GM12878 (cell line): ENCODE measurements around the gene SH2D7. TPM values are rescaled to one million over a fixed set of nuclear protein-coding genes. Genes with fewer than 3 reads are reported as not detected.

Experiments used
- ATAC-seq: fragments of 200-7000 bp; cut with Tn5 transposase; 3 replicates; pipeline ENCODE4 v1.9.1; 2020; ENCODE audit warnings: mild to moderate bottlenecking, moderate library complexity
- BruUV-seq: library from RNA; stranded (reverse); fragments of 400-500 nt; replicated peaks from 2 replicates; lab custom pipeline; 2021; lab: Mats Ljungman, UMichigan
- CTCF ChIA-PET: fragments of 300-600 bp; sonication (Branson Sonifier 250); formaldehyde crosslinking; extraction: SDS; loops from one replicate; lab custom pipeline; 2021; ENCODE audit warnings: inconsistent platforms; lab: Yijun Ruan, JAX
- POLR2A ChIA-PET: fragments of 350-600 bp; formaldehyde crosslinking; extraction: SDS; loops from one replicate; lab custom pipeline; 2021; ENCODE audit warnings: inconsistent platforms; lab: Charles Lee
- RAD21 ChIA-PET: fragments of 300-600 bp; sonication (Branson Sonifier 250); formaldehyde crosslinking; loops from one replicate; lab custom pipeline; 2023; ENCODE audit warnings: antibody characterized with exemption; ENCODE audit not compliant: unreplicated experiment; lab: Charles Lee
- SMC1A ChIA-PET: fragments of 300-600 bp; sonication (Branson Sonifier 250); formaldehyde crosslinking; loops from one replicate; lab custom pipeline; 2023; ENCODE audit not compliant: unreplicated experiment, uncharacterized antibody; lab: Charles Lee
- DNase-seq: peaks from one replicate; pipeline ENCODE4 v3.0.0-alpha.2; 2011; ENCODE audit warnings: low read depth, low spot score
- FAIRE-seq: peaks from 3 replicates; lab custom pipeline; 2011; peaks lifted over from hg19 to GRCh38; lab: Jason Lieb, UNC
- H2AFZ ChIP-seq: 2 replicates; pipeline ENCODE4 v1.6.0; 2011; ENCODE audit warnings: low read depth, low read length, control low read depth; ENCODE audit not compliant: control insufficient read depth
- H3K27ac ChIP-seq: 2 replicates; pipeline ENCODE4 v1.5.1; 2011; ENCODE audit warnings: control low read depth; ENCODE audit not compliant: control insufficient read depth, insufficient read depth
- H3K27me3 ChIP-seq, 2 experiments: replicated peaks in 1 of 2; 2 replicates each; pipeline versions ENCODE4 v1.6.0 to v1.6.1; 2011; ENCODE audit warnings: low read length in 1 of 2; ENCODE audit not compliant: control insufficient read depth in 2 of 2, insufficient read depth in 2 of 2
- H3K36me3 ChIP-seq, 2 experiments: 2 replicates each; pipeline ENCODE4 v1.5.1; 2011; ENCODE audit warnings: low read length in 1 of 2; ENCODE audit not compliant: control insufficient read depth in 2 of 2, insufficient read depth in 2 of 2
- H3K4me1 ChIP-seq: 2 replicates; pipeline ENCODE4 v1.6.1; 2011; ENCODE audit warnings: mild to moderate bottlenecking, low read length, moderate library complexity, mixed read lengths; ENCODE audit not compliant: control insufficient read depth, insufficient read depth
- H3K4me2 ChIP-seq: 2 replicates; pipeline ENCODE4 v1.6.0; 2011; ENCODE audit warnings: control low read depth; ENCODE audit not compliant: control insufficient read depth, insufficient read depth
- H3K4me3 ChIP-seq: fragments of 200-600 bp; sonication (generic); 2 replicates; pipeline ENCODE4 v1.5.1; 2016
- H3K79me2 ChIP-seq: 2 replicates; pipeline ENCODE4 v1.6.0; 2011; ENCODE audit warnings: low read length; ENCODE audit not compliant: control insufficient read depth, insufficient read depth
- H3K9ac ChIP-seq: 2 replicates; pipeline ENCODE4 v1.8.0; 2011; ENCODE audit warnings: low read length, control low read depth, mixed read lengths; ENCODE audit not compliant: control insufficient read depth, insufficient read depth
- H3K9me3 ChIP-seq: replicated peaks from 3 replicates; pipeline ENCODE4 v1.5.1; 2011; ENCODE audit warnings: mild to moderate bottlenecking, low read length; ENCODE audit not compliant: control insufficient read depth, insufficient read depth
- H4K20me1 ChIP-seq: 2 replicates; pipeline ENCODE4 v1.6.0; 2011; ENCODE audit not compliant: control insufficient read depth, insufficient read depth
- BMI1 ChIP-seq: fragments of 450-650 bp; IDR thresholded peaks from 2 replicates; pipeline ENCODE4 v1.6.1; 2016; ENCODE audit warnings: mild to moderate bottlenecking, moderate library complexity, borderline replicate concordance
- CREB1 ChIP-seq: IDR thresholded peaks from 2 replicates; pipeline ENCODE4 v1.6.1; 2012; ENCODE audit warnings: low read depth, mild to moderate bottlenecking, inconsistent platforms
- E2F8 ChIP-seq: fragments of 450-650 bp; IDR thresholded peaks from 2 replicates; pipeline ENCODE4 v1.6.1; 2018; ENCODE audit warnings: mild to moderate bottlenecking, low read depth, moderate library complexity; ENCODE audit not compliant: partially characterized antibody
- FOS ChIP-seq: IDR thresholded peaks from 3 replicates; pipeline ENCODE4 v1.6.1; 2011; ENCODE audit warnings: borderline replicate concordance; ENCODE audit not compliant: insufficient read length; ENCODE audit errors: extremely low read depth
- KLF5 ChIP-seq: fragments of 450-650 bp; IDR thresholded peaks from 2 replicates; pipeline ENCODE4 v1.6.1; 2014; ENCODE audit warnings: mild to moderate bottlenecking; ENCODE audit not compliant: partially characterized antibody
- MAX ChIP-seq: IDR thresholded peaks from 2 replicates; pipeline ENCODE4 v1.6.1; 2012; ENCODE audit warnings: low read depth, low read length, improper control_type of control experiment
- NR2C1 ChIP-seq: fragments of 450-650 bp; IDR thresholded peaks from 2 replicates; pipeline ENCODE4 v1.6.1; 2017; ENCODE audit warnings: antibody characterized with exemption, mild to moderate bottlenecking, moderate library complexity
- NR2F1 ChIP-seq: fragments of 450-650 bp; conservative IDR thresholded peaks from 2 replicates; pipeline ENCODE4 v1.6.1; 2017; ENCODE audit warnings: mild to moderate bottlenecking
- PKNOX1 ChIP-seq: fragments of 450-650 bp; IDR thresholded peaks from 2 replicates; pipeline ENCODE4 v1.6.1; 2016; ENCODE audit warnings: mild to moderate bottlenecking
- SKIL ChIP-seq: fragments of 450-650 bp; IDR thresholded peaks from 2 replicates; pipeline ENCODE4 v1.6.1; 2017; ENCODE audit warnings: mild to moderate bottlenecking, low read depth, inconsistent platforms; ENCODE audit not compliant: poor library complexity, severe bottlenecking
- WGBS: methylation state at CpG from one replicate; pipeline ENCODE4 v1.1.6; 2016; ENCODE audit warnings: low lambda C conversion rate; ENCODE audit not compliant: insufficient replicate concordance, insufficient coverage; ENCODE audit errors: missing lambda C conversion rate; 5-methylcytosine and 5-hydroxymethylcytosine counted together
- in situ Hi-C: fragments of 300-500 bp; cut with MboI; formaldehyde crosslinking; loops from 9 replicates; pipeline ENCODE4 v1.14.3; 2018; ENCODE audit warnings: mixed read lengths
- intact Hi-C: fragments of 100-400 bp; cut with micrococcal nuclease; formaldehyde crosslinking; loops from one replicate; pipeline ENCODE4 v1.14.2; 2022; ENCODE audit not compliant: unreplicated experiment
- polyA plus RNA-seq, 11 experiments: library from polyadenylated mRNA; depleted of rRNA in 4 of 11; unstranded in 6 of 11; stranded (reverse) in 5 of 11; fragments of >200 nt; fragmentation: Nextera tagmentation in 4 of 11; fragmentation: Illumina TruSeq in 1 of 11; extraction: Ambion mirVana in 4 of 11; extraction: Trizol in 1 of 11; gene quantifications; 1 replicate in 1 of 11; 2 replicates in 10 of 11; pipeline versions ENCODE4 v1.2.1 to v1.2.3, GENCODE V29; 2011 to 2016; ENCODE audit warnings: inconsistent platforms in 2 of 11, missing spikeins in 2 of 11, low read depth in 1 of 11
- total RNA-seq, 4 experiments: library from RNA; depleted of rRNA in 3 of 4; stranded (reverse); fragments of >200 nt in 3 of 4; fragmentation: Illumina TruSeq in 1 of 4; extraction: Trizol in 1 of 4; gene quantifications; 2 replicates each; pipeline versions ENCODE4 v1.2.1 to v1.2.3, GENCODE V29; 2013 to 2021

Gene SH2D7
- total and polyA plus RNA-seq, 10 of the 15 experiments (the other 5 are each of a cell fraction or from before 2014, with no cell fraction given) = 0.04 to 0.06 TPM; not detected in 8

- Histone ChIP-seq H3K4me1 (peaks cover 13% of the 10 kb centered on the region), H4K20me1 (no peaks in the 10 kb centered on the region), H2AFZ (no peak overlapping the region), H3K9ac (no peak overlapping the region), H3K4me3 (no peak overlapping the region), H3K27me3 (no peaks in the 10 kb centered on the region), H3K27ac (no peak overlapping the region), H3K9me3 (no peaks in the 10 kb centered on the region)
- CTCF ChIA-PET = interaction anchor here (0.8 to 4.5 kb wide), 10 partner anchors 8 to 48 kb away, joined by 3 to 22 read pairs (median 4); partner anchors contain the start of gene CIB2
- DNase-seq = no peak
- in situ Hi-C loops (no loop called here), intact Hi-C loops (no loop called here)
- TF ChIP-seq CREB1 (no peak), E2F8 (no peak), SKIL (no peak), FOS (no peak), MAX (no peak), NR2C1 (no peak), KLF5 (no peak), BMI1 (no peak), NR2F1 (no peak), PKNOX1 (no peak)
- TF ChIP-seq, all 136 proteins: peak for 0
- Histone ChIP-seq H3K4me2 (no peak overlapping the region), H3K36me3 (no peaks in the 10 kb centered on the region), H3K79me2 (peaks cover 37% of the 10 kb centered on the region)
- no peak for ATAC-seq
- RAD21 ChIA-PET = interaction anchor here (1.1 to 7.3 kb wide), 5 partner anchors 8 to 48 kb away, joined by 3 to 53 read pairs (median 4); partner anchors contain the start of gene CIB2
- SMC1A ChIA-PET = interaction anchor here (1.0 to 8.2 kb wide), 4 partner anchors 9 to 48 kb away, joined by 3 to 152 read pairs (median 6); no protein-coding TSS in a partner anchor
- no TSS peak for BruUV-seq
- WGBS = 97% methylated on average over 6 of the region's 6 CpGs
- no peak for FAIRE-seq
- POLR2A ChIA-PET = interaction anchor here (1.0 to 4.8 kb wide), 7 partner anchors 8 to 31 kb away, joined by 3 to 75 read pairs (median 9); no protein-coding TSS in a partner anchor
Observed at GRCh38 chr15:78147566-78147965, 55.2 kb downstream of the SH2D7 start.
